HT1080 (cell line): Measurements from ENCODE around the gene GALNT14. TPM values are rescaled to one million over a fixed set of nuclear protein-coding genes. Genes with fewer than 3 reads are reported as not detected.

Source experiments
- DNase-seq: peaks from one replicate; pipeline ENCODE4 v3.0.0-alpha.2; 2015; ENCODE audit warnings: low read depth
- total RNA-seq: library from RNA; depleted of rRNA; stranded (reverse); fragments of >200 nt; shearing (Covaris generic); gene quantifications from 2 replicates; pipeline ENCODE4 v1.2.3, GENCODE V29; 2014

GALNT14 gene
- total RNA-seq, 1 experiment from 2014 or later, result 46.3 TPM

GRCh38 chr2:31088504-31089195 lies 49.6 kb downstream of the GALNT14 start:
- no peak for DNase-seq

DNA sequence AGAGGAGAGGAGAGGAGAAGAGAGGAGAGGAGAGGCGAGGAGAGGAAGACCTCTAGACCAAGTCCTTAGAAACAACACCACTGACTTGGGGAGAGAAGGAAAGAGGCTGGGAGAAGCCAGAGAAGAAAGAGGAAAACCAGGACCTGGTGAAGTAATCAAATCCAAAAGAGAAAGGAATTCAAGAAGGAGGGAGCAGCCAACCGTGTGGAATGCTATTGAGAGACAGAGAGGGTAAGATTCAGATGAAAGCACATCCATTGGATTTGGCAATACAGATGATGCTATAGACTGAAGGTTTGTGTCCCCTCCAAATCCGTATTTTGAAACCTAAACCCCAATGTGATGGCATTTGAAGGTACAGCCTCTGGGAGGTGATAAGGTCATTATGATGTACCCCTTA lies 50.7 kb downstream of the GALNT14 start:
- DNase-seq, result no peak

GRCh38 chr2:31086590-31086989 lies 51.6 kb downstream of the GALNT14 start:
- no peak for DNase-seq

- DNase-seq, result no peak
Observed at GRCh38 chr2:31083234-31083993, 54.8 kb downstream of the GALNT14 start.

- DNase-seq, result no peak
Observed at GRCh38 chr2:31082002-31082401, 56.2 kb downstream of the GALNT14 start.

DNA sequence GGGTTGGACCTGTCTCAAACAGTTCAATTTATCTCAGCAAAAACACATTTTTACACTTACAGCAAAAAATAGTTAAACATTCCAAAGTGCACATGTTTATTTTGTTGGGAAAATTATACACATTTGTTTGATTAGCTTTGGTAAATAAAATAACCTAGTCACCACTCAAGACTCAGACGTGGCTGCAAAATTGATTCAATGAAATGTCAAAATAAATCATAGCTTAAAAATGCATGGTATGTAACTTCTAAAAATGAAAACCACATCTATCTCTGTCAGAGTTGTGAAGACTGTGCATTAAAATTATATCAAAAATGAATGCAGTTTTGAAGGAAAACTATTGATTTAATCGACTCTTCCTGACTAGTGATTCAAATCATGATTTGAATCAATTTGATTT lies 56.7 kb downstream of the GALNT14 start:
- no peak for DNase-seq

DNA sequence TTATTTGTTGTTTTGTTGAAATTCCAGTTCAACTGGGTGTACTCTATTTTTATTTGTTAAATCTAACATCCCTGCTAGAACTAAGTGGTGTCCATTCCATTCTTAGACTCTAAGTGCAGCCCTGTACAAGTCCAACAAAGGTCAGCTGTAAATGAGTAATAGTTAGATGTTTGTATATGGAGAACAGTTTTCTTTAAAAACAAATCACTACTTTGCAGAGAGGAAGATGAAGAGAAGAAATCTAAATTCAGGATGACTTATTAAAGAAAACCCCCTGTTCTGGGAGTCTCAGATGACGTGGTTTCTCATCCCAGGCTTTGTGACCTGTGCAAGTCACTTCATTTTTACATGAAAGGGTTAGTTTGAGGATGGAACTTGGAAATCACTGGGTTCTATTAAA lies 57.9 kb downstream of the GALNT14 start:
- no peak for DNase-seq

DNA sequence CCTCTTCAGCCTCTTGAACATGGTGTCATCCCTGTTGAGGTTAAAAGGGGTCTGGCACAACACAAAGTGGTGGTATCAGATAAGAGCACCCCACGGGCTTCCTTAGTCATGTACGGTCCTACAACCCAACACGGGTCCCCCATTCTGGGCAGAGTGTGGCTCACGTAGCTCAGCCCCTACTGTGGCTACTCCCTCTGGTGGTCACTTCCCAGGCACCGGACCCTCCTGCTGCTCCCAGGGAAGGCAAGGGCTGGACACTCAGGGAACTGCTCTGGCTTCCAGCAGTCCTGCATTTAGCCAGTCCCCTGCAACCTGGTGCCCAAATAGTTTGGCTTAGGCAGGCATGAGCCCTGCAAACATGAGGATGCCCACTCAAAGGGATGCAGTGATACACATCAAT lies 58.6 kb downstream of the GALNT14 start:
- no peak for DNase-seq

DNA sequence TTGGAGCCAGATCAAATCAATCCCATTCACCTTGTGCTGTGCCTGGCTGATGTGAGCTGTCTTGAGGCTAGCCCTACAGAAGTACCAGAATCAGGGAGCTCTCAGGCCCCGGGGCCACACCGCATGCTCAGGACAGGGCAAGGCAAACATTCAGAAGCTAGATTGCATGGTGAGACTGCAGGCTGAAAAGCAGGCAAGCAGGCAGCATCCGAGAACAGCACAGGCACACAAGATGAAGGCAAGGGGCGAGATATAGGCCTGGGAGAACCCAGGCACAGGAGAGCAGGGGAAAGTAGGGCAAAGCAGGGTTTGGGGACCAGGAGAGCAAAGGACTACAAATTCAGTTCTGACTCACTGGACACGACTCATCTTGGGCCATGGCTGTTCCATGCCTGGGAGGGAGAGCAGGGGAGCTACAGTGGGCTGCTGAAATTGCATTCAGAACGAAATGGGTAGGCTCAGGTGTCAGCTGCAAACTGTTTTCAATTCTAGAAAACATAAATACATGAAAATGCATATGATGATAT lies 59.6 kb downstream of the GALNT14 start:
- no peak for DNase-seq

GRCh38 chr2:31078011-31078410 lies 60.2 kb downstream of the GALNT14 start:
- no peak for DNase-seq

GRCh38 chr2:31075941-31076590 lies 62.2 kb downstream of the GALNT14 start:
- peak; percentile 93 for DNase-seq

GRCh38 chr2:31075431-31075830 lies 62.8 kb downstream of the GALNT14 start:
- DNase-seq, result no peak

DNA sequence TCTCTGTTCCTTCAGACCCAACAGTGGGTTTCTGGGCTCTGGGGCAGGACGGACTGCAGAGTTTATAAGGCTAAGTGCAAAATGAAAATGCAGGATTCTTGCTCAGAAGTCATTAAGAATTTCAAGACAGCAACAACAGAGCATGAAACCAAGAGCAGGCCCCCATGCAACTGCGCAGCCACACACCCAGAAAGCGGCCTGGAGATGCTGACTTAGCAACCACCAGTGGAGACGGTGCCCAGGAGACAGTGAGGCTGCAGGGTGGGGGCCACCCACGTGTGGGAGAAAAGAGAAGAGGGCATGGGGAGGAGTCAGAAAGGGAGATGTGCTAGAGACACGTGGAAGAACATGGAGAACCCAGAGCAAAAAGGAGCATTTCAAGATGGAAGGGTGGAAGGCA lies 66.5 kb downstream of the GALNT14 start:
- no peak for DNase-seq

GRCh38 chr2:31070339-31071125 lies 67.7 kb downstream of the GALNT14 start:
- peak; percentile 21 for DNase-seq

DNA sequence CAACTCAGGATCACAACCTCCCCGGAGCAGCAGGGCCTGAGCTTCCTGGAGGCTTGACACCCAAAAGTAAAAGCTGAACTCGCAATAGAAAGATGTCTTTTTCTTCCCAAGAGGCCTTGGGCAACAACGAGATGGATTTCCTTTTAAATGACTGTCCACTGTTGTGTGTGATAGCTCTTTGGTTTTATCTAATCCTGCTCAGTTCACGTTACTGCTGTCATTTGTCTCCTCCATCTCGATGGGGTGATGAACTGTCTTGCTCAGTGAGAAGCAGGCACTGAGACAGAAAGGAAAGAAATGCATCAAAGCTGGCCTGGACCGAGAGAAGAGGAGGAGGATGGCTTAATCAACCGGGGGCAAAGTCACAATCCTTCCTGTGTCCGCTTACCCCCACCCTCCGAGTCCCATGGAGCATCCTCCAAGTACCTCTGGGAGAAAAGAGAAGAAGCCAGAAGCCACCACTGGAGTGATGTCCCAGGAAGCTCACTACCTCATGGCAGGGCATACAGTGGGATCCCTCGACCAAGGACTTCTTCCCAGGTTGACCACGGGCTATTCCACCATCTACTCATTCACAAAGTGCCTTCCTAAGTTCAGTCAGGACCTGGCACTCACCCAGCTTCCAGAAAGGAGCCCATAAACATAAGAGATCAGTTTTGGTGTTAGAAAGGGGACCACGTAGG lies 68.5 kb downstream of the GALNT14 start:
- no peak for DNase-seq

GRCh38 chr2:31067259-31067658 lies 71.0 kb downstream of the GALNT14 start:
- DNase-seq, result no peak

GRCh38 chr2:31066551-31066950 lies 71.7 kb downstream of the GALNT14 start:
- DNase-seq, result no peak

DNA sequence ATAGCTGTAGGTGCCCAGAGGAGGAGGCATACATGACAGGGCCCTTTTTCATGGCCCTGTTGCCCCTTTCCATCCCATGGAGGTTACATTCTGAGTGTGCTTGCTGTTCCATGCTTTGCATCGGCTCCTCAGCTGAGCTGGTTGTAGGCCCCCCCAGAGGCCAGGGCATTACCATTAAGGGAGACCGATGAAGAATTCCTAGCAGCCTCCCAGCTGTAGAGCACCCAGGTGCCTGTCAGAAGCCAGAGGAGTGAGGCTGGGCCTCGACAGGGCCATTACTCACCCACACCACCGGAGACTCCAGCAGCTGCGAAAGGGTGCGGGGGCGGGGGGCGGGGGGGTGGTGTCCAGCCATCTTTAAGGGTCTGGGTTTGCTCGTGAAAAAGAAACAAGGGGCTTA lies 72.2 kb downstream of the GALNT14 start:
- DNase-seq, result no peak

- DNase-seq, result no peak
Observed at GRCh38 chr2:31065356-31065755, 72.9 kb downstream of the GALNT14 start.

DNA sequence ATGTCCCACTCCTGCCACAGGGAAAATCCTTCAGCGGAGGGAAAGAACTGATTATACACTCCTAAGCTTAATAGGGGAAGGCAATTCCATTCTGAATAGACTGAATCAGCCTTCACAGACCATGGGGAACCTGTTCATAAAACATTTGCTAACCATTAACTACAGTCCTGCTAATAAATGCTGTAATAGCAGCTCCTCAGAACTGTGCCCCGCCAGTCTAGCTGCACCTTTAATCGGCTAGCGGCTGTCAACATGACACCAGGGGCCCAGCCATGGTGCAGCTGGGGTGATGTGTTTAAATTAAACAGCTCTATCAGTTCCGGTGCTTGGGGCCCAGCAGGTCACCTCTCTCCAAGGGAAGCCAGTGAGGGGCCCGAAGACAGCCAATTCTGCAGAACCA lies 77.8 kb downstream of the GALNT14 start:
- no peak for DNase-seq
